Liver (tissue), 9 donors: ENCODE data around the gene LMBRD2. TPM values are rescaled to one million over a fixed set of nuclear protein-coding genes. Genes with fewer than 3 reads are reported as not detected.

ENCODE experiments used
- DNase-seq: peaks from one replicate; pipeline ENCODE4 v3.0.0-alpha.2; 2017; ENCODE audit warnings: low spot score
- H3K27ac ChIP-seq, 2 donors: one replicate each; pipeline ENCODE4 v1.7.0; 2013; ENCODE audit warnings: inconsistent platforms in 2 of 2, low read length in 2 of 2, control low read depth in 1 of 2, low read depth in 1 of 2, mild to moderate bottlenecking in 1 of 2
- H3K27me3 ChIP-seq, 4 donors: one replicate each; pipeline versions ENCODE4 v1.6.1 to v1.7.0; 2013; ENCODE audit warnings: low read length in 3 of 4, inconsistent platforms in 1 of 4, mild to moderate bottlenecking in 1 of 4, moderate library complexity in 1 of 4; ENCODE audit not compliant: control insufficient read depth in 4 of 4, insufficient read depth in 4 of 4
- H3K36me3 ChIP-seq, 4 donors: one replicate each; pipeline versions ENCODE4 v1.6.1 to v1.7.0; 2013; ENCODE audit warnings: low read length in 3 of 4, mild to moderate bottlenecking in 3 of 4, low read depth in 1 of 4, moderate library complexity in 1 of 4; ENCODE audit not compliant: control insufficient read depth in 4 of 4, insufficient read depth in 3 of 4
- H3K4me1 ChIP-seq, 4 donors: one replicate each; pipeline versions ENCODE4 v1.6.1 to v1.7.0; 2013; ENCODE audit warnings: low read length in 3 of 4, mild to moderate bottlenecking in 3 of 4, moderate library complexity in 1 of 4; ENCODE audit not compliant: control insufficient read depth in 4 of 4, insufficient read depth in 4 of 4
- H3K4me3 ChIP-seq, 3 donors: one replicate each; pipeline versions ENCODE4 v1.6.1 to v1.7.0; 2013; ENCODE audit warnings: low read length in 3 of 3, control low read depth in 1 of 3, low read depth in 1 of 3, mild to moderate bottlenecking in 1 of 3
- H3K9ac ChIP-seq, 2 donors: one replicate each; pipeline ENCODE4 v1.7.0; 2013; ENCODE audit warnings: low read length in 2 of 2, mild to moderate bottlenecking in 2 of 2, moderate library complexity in 2 of 2, control low read depth in 1 of 2, low read depth in 1 of 2
- H3K9me3 ChIP-seq, 4 donors: one replicate each; pipeline versions ENCODE4 v1.6.1 to v1.7.0; 2013; ENCODE audit warnings: low read length in 3 of 4; ENCODE audit not compliant: control insufficient read depth in 4 of 4
- EGR1 ChIP-seq, 2 donors: IDR thresholded peaks; 2 replicates each; pipeline ENCODE4 v1.6.1; 2016 to 2018; ENCODE audit warnings: antibody characterized with exemption in 2 of 2, low read depth in 2 of 2
- FOXA1 ChIP-seq: IDR thresholded peaks from 2 replicates; pipeline ENCODE4 v1.6.1; 2016; ENCODE audit warnings: antibody characterized with exemption
- FOXA2 ChIP-seq: IDR thresholded peaks from 2 replicates; pipeline ENCODE4 v1.6.1; 2016; ENCODE audit warnings: antibody characterized with exemption
- GABPA ChIP-seq, 2 donors: IDR thresholded peaks in 1 of 2; conservative IDR thresholded peaks in 1 of 2; 2 replicates each; pipeline ENCODE4 v1.6.1; 2016; ENCODE audit warnings: antibody characterized with exemption in 2 of 2, mild to moderate bottlenecking in 1 of 2, moderate library complexity in 1 of 2
- HNF4A ChIP-seq, 2 donors: conservative IDR thresholded peaks; 2 replicates each; pipeline ENCODE4 v1.6.1; 2016; ENCODE audit warnings: antibody characterized with exemption in 2 of 2, mild to moderate bottlenecking in 2 of 2
- HNF4G ChIP-seq: IDR thresholded peaks from 2 replicates; pipeline ENCODE4 v1.6.1; 2016; ENCODE audit warnings: antibody characterized with exemption
- JUND ChIP-seq, 2 donors: IDR thresholded peaks; 2 replicates each; pipeline ENCODE4 v1.6.1; 2016; ENCODE audit warnings: antibody characterized with exemption in 2 of 2
- NR2F2 ChIP-seq: IDR thresholded peaks from 2 replicates; pipeline ENCODE4 v1.6.1; 2016; ENCODE audit warnings: antibody characterized with exemption
- RAD21 ChIP-seq, 2 donors: IDR thresholded peaks; 2 replicates each; pipeline ENCODE4 v1.6.1; 2016; ENCODE audit warnings: antibody characterized with exemption in 2 of 2, mild to moderate bottlenecking in 2 of 2
- RXRA ChIP-seq, 2 donors: IDR thresholded peaks; 2 replicates each; pipeline ENCODE4 v1.6.1; 2017 to 2018; ENCODE audit warnings: antibody characterized with exemption in 2 of 2, mild to moderate bottlenecking in 1 of 2
- SP1 ChIP-seq: IDR thresholded peaks from 2 replicates; pipeline ENCODE4 v1.6.1; 2018; ENCODE audit warnings: antibody characterized with exemption, mild to moderate bottlenecking
- TAF1 ChIP-seq: conservative IDR thresholded peaks from 2 replicates; pipeline ENCODE4 v1.6.1; 2016; ENCODE audit warnings: antibody characterized with exemption, mild to moderate bottlenecking
- YY1 ChIP-seq: IDR thresholded peaks from 2 replicates; pipeline ENCODE4 v1.6.1; 2016; ENCODE audit warnings: antibody characterized with exemption, mild to moderate bottlenecking
- WGBS: extraction: QIAGEN DNeasy Blood & Tissue Kit; methylation state at CpG from one replicate; pipeline ENCODE4 v1.1.7; 2013; 5-methylcytosine and 5-hydroxymethylcytosine counted together
- polyA plus RNA-seq, 2 donors: library from polyadenylated mRNA; stranded (reverse) in 1 of 2; unstranded in 1 of 2; fragments of 200-250 nt in 1 of 2; fragments of >200 nt in 1 of 2; fragmentation: Nextera tagmentation in 1 of 2; extraction: Ambion mirVana in 1 of 2; gene quantifications; one replicate each; pipeline versions ENCODE4 v1.2.1 to v1.2.3, GENCODE V29; 2013 to 2015
- total RNA-seq, 2 donors: library from RNA; depleted of rRNA; stranded (reverse); fragments of >200 nt; gene quantifications; one replicate each; pipeline ENCODE4 v1.2.3, GENCODE V29; 2014
- TF ChIP-seq, protein P1 (sequence below): IDR thresholded peaks from 2 replicates; pipeline ENCODE4 v1.6.1; 2016; ENCODE audit warnings: antibody characterized with exemption
- TF ChIP-seq, protein P2 (sequence below): IDR thresholded peaks from 2 replicates; pipeline ENCODE4 v1.6.1; 2016; ENCODE audit warnings: antibody characterized with exemption, mild to moderate bottlenecking
- TF ChIP-seq, protein P3 (sequence below): fragments of 150-350 bp; IDR thresholded peaks from 2 replicates; pipeline ENCODE4 v1.5.1; 2017; ENCODE audit warnings: improper control_type of control experiment, low read depth, low read length; ENCODE audit not compliant: missing input control
- TF ChIP-seq, protein P4 (sequence below): IDR thresholded peaks from 2 replicates; pipeline ENCODE4 v1.6.1; 2016; ENCODE audit warnings: antibody characterized with exemption
- TF ChIP-seq, protein P5 (sequence below): IDR thresholded peaks from 2 replicates; pipeline ENCODE4 v1.6.1; 2016; ENCODE audit warnings: antibody characterized with exemption
- donor health status: healthy.
- donor health status: healthy.
- donor health status: healthy.
- donor health status: healthy.
- donor health status: healthy.

Gene LMBRD2
- total and polyA plus RNA-seq, 4 donors, result 3.8 to 20.5 (median 9.2) TPM

DNA sequence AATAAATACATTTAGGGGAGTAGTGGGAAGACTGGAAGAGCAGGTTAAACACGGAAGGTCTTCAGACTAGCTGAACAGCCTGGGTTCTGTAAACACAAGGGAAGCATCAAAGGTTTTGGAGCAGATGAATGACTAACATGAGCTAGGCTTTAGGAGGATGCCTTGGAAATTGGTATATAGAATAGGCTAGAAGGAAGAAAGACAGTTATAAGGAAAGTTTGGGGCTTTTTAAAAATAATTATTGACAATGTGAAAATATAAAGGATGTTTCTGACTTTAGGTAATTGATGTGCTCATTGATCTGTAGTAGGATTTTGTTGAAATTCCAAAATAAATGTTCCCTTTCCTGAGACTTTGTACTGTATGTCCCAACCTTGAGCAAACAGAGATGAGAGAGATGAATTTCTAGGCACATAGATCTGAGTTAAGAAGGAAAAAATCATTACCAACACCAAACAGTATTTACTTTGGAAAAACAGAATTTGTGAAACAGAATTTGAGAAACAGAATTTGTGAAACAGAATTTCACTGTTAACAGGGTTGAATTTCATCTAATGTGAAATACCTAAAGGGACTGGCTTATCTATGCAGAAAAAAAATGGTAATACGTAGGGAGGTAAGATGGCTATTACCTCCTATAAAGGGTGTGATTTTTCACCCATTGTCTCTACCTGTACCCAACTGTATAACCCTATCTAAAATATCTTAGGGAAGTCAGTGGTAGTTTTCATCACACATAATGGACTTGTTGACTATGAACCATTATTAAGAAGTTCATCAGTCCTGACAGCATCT is 29.1 kb upstream of the LMBRD2 start:
- Histone ChIP-seq H3K27me3 (no peaks in the 10 kb centered on the region), H3K36me3 (peaks cover 0 to 3% (median 0%) of the 10 kb centered on the region in 4 donors), H3K9ac (peak overlapping the region in 1 of 2 donors; percentile 40), H3K4me1 (peaks cover 11 to 51% (median 43%) of the 10 kb centered on the region in 4 donors), H3K9me3 (no peaks in the 10 kb centered on the region), H3K4me3 (peak overlapping the region in 2 of 3 donors; percentile 14 to 35), H3K27ac (peak overlapping the region; percentile 67 to 70)
- TF ChIP-seq TAF1 (no peak), HNF4G (peak; percentile 80), YY1 (peak; percentile 52), FOXA2 (peak; percentile 90), SP1 (peak; percentile 86), GABPA (IDR thresholded peaks at IDR 0.05 in 1 of 2, conservative IDR thresholded peaks at IDR 0.05 in 1 of 2) (no peak), NR2F2 (no peak), FOXA1 (peak; percentile 83), RAD21 (IDR thresholded peaks at IDR 0.05) (peak; percentile 37 to 54), RXRA (IDR thresholded peaks at IDR 0.05) (peak; percentile 65 to 78), JUND (IDR thresholded peaks at IDR 0.05) (peak; percentile 78 to 86), HNF4A (conservative IDR thresholded peaks at IDR 0.05) (peak; percentile 95 to 96), EGR1 (IDR thresholded peaks at IDR 0.05; ENCODE audit: low read depth in 2 of 2) (no peak)
- TF ChIP-seq, protein P1, sequence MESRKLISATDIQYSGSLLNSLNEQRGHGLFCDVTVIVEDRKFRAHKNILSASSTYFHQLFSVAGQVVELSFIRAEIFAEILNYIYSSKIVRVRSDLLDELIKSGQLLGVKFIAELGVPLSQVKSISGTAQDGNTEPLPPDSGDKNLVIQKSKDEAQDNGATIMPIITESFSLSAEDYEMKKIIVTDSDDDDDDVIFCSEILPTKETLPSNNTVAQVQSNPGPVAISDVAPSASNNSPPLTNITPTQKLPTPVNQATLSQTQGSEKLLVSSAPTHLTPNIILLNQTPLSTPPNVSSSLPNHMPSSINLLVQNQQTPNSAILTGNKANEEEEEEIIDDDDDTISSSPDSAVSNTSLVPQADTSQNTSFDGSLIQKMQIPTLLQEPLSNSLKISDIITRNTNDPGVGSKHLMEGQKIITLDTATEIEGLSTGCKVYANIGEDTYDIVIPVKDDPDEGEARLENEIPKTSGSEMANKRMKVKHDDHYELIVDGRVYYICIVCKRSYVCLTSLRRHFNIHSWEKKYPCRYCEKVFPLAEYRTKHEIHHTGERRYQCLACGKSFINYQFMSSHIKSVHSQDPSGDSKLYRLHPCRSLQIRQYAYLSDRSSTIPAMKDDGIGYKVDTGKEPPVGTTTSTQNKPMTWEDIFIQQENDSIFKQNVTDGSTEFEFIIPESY, result peak; percentile 87
- TF ChIP-seq, protein P2, sequence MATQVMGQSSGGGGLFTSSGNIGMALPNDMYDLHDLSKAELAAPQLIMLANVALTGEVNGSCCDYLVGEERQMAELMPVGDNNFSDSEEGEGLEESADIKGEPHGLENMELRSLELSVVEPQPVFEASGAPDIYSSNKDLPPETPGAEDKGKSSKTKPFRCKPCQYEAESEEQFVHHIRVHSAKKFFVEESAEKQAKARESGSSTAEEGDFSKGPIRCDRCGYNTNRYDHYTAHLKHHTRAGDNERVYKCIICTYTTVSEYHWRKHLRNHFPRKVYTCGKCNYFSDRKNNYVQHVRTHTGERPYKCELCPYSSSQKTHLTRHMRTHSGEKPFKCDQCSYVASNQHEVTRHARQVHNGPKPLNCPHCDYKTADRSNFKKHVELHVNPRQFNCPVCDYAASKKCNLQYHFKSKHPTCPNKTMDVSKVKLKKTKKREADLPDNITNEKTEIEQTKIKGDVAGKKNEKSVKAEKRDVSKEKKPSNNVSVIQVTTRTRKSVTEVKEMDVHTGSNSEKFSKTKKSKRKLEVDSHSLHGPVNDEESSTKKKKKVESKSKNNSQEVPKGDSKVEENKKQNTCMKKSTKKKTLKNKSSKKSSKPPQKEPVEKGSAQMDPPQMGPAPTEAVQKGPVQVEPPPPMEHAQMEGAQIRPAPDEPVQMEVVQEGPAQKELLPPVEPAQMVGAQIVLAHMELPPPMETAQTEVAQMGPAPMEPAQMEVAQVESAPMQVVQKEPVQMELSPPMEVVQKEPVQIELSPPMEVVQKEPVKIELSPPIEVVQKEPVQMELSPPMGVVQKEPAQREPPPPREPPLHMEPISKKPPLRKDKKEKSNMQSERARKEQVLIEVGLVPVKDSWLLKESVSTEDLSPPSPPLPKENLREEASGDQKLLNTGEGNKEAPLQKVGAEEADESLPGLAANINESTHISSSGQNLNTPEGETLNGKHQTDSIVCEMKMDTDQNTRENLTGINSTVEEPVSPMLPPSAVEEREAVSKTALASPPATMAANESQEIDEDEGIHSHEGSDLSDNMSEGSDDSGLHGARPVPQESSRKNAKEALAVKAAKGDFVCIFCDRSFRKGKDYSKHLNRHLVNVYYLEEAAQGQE, result peak; percentile 83
- TF ChIP-seq, protein P3, sequence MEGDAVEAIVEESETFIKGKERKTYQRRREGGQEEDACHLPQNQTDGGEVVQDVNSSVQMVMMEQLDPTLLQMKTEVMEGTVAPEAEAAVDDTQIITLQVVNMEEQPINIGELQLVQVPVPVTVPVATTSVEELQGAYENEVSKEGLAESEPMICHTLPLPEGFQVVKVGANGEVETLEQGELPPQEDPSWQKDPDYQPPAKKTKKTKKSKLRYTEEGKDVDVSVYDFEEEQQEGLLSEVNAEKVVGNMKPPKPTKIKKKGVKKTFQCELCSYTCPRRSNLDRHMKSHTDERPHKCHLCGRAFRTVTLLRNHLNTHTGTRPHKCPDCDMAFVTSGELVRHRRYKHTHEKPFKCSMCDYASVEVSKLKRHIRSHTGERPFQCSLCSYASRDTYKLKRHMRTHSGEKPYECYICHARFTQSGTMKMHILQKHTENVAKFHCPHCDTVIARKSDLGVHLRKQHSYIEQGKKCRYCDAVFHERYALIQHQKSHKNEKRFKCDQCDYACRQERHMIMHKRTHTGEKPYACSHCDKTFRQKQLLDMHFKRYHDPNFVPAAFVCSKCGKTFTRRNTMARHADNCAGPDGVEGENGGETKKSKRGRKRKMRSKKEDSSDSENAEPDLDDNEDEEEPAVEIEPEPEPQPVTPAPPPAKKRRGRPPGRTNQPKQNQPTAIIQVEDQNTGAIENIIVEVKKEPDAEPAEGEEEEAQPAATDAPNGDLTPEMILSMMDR, result no peak
- TF ChIP-seq, protein P4, sequence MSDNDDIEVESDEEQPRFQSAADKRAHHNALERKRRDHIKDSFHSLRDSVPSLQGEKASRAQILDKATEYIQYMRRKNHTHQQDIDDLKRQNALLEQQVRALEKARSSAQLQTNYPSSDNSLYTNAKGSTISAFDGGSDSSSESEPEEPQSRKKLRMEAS, result peak; percentile 72
- TF ChIP-seq, protein P5, sequence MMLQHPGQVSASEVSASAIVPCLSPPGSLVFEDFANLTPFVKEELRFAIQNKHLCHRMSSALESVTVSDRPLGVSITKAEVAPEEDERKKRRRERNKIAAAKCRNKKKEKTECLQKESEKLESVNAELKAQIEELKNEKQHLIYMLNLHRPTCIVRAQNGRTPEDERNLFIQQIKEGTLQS, result peak; percentile 40
- 39% methylated on average over 2 of the region's 2 CpGs for WGBS
- no peak for DNase-seq
